ENCODE results near the gene GLB1L.
"Not testable (repeated sequence)": the region's sequence is repeated elsewhere in the genome, so short reads cannot be mapped to it uniquely, and the experiment has no call there.

The GLB1L gene

DNA sequence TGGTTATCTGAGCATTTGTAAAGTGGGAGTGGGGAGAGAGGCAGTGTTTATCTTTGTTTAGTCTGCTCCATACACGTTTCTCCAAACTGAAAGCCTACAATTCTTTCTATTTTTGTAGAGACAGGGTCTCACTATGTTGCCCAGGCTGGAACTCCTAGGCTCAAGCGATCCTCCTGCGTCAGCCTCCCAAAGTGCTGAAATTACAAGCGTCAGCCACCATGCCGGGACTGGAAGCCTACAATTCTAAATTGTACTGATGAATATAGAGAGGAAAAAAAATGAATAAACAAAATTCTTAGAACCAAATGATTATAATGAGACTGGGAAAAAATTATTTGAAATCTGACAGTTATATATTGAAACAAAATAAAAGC, 40.1 kb downstream of the GLB1L start:
- DNase-seq, result no peak

DNA sequence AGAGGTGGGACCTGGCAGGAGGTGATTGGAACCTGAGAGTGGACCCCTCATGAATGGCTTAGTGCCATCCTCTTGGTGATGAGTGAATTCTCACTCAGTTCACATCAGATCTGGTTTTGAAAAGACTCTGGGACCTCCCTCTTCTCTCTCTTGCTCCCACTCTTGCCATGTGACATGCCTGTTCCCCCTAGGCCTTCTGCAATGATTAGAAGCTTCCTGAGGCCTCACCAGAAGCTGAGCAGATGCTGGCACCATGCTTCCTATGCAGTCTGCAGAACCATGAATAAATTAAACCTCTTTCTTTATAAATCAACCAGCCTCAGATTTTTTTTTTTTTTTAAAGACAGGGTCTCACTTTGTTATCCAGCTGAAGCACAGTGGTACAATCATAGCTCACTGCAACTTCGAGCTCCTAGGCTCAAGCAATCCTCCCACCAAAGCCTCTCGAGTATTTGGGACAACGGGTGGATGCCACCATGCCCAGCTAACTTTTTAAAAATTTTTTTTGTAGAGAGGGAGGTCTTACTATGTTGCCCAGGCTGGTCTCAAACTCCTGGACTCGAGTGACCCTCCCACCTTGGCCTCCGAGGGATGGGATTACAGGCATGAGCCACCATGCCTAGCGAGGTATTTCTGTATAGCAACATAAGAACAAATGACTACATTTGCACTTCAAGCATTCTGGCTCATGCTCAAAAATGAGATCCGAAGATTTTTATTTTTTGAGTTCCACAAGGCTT, 40.6 kb downstream of the GLB1L start:
- no peak for DNase-seq

DNA sequence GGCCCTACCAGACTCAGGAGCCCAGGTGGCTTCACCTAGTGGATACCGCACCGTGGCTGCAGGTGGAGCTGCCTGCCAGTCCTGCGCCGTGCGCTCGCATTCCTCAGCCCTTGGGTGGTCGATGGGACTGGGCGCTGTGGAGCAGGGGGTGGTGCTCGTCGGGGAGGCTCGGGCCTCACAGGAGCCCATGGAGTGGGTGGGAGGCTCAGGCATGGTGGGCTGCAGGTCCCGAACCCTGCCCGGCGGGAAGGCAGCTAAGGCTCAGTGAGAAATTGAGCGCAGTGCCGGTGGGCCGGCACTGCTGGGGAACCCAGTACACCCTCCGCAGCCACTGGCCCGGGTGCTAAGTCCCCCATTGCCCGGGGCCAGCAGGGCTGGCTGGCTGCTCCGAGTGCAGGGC, 43.9 kb downstream of the GLB1L start:
- not testable (repeated sequence) for DNase-seq

DNA sequence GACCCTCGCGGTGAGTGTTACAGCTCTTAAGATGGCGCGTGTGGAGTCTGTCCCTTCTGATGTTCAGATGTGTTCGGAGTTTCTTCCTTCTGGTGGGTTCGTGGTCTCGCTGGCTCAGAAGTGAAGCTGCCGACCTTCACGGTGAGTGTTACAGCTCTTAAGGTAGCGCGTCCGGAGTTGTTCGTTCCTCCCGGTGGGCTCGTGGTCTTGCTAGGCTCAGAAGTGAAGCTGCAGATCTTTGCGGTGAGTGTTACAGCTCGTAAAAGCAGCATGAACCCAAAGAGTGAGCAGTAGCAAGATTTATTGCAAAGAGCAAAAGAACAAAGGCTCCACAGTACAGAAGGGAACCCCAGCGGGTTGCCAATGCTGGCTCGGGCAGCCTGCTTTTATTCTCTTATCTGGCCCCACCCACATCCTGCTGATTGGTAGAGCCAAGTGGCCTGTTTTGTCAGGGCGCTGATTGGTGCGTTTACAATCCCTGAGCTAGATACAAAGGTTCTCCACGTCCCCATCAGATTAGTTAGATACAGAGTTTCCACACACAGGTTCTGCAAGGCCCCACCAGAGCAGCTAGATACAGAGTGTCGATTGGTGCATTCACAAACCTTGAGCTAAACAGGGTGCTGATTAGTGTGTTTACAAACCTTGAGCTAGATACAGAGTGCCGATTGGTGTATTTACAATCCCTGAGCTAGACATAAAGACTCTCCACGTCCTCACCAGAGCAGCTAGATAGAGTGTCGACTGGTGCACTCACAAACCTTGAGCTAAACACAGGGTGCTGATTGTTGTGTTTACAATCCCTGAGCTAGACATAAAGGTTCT, 44.5 kb downstream of the GLB1L start:
- peak; percentile 15 to 20 for DNase-seq

DNA sequence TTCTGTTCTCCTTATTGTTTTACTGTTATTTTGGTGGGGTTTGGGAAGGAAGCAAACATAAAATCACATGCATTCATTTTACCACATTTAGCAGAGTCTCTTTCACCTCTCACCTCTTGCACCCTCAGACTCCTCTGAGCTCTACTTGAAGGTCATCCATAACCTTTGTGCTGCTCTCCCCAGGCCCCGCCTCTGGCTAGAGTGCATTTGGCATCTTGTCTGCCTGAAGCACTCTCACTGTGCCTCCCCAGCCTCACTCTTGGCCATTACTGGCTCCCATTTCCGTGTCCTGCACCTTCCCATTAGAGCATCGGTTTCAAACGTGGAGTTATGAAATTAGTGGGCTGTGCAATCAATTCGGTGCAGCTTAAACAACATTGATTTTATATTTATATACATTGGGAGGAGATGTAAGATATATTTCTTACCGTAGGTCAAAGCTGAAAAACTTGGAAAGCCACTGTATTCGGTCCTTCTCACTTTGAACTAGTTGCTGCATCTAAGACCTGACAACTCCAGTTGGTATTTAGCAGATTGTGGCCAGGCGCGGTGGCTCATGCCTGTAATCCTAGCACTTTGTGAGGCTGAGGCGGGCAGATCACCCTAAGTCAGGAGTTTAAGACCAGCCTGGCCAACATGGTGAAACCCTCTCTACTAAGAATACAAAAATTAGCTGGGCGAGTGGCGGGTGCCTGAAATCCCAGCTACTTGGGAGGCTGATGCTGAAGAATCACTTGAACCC, 45.6 kb downstream of the GLB1L start:
- DNase-seq, result no peak

DNA sequence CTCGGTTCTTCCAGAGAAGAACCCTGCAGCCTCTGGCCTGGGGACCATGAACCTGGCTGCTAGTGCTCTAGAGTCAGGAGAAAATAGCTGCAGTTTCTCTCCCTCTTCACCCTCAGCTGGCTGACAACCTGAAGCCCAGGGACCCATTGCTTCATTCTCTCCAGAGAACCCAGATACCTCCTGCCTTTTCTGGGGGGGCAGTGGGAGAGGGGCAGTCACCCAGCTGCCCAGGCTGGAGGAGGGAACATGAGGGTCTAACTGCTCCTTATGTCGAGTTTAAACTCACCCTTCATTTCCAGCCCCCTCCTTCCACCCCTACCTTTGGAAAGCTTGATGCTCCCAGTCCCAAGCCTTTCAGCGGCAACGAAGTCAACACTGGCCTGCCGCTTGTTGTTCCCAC, 46.3 kb downstream of the GLB1L start:
- DNase-seq, result no peak

DNA sequence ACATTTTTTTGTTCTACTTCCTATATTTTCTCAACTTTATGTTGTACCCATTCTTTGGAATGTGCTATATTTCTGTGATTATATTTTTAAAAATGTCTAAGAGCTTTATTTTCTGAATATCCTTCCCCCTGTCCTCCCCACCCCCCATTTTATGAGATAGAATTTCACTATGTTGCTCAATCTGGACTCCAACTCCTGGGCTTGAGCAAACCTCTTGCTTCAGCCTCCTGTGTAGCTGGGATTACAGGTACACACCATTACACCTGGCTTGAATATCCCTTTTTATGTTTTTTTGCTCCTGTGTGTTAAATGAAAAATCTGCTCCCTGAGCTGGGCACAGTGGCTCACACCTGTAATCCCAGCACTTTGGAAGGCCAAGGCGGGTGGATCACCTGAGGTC, 47.9 kb downstream of the GLB1L start:
- no peak for DNase-seq

DNA sequence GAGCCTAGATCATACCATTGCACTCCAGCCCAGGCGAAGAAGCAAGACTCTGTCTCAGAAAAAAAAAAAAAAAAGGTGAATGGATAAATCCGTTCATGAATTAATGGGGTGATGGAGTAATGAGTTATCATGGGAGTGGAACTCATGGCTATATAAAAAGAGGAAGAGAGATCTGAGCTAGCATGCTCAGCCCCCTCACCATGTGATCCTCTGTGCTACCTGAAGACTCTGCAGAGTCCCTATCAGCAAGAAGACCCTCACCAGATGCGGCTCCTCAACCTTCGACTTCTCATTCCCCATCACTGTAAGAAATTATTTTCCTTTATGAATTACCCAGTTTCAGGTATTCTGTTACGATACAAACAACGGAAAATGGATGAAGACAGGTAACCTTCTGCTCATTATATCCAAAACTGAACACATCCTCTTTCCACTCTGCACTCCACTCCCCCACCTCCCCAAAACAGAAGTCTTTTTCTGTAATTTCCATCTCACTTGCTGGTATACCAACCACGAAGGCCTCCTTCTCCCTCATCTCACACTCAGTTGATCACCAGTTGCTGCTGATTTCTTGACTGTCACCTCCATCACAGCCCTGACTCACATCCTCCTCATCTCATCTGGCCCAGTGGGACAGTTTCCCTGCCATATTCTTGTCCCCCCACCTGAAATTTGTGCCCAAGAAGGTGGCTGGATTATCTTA, 58.3 kb downstream of the GLB1L start:
- DNase-seq, result no peak

All from SHP77 (cell line).